Dendritic cell treated with granulocyte-macrophage colony-stimulating factor and Interleukin-4, amounts not matched to agents 40 ng/mL and 50 ng/mL, for 4 days (primary cell): ENCODE results near the gene RET.

Source experiments
- H3K27ac Mint-ChIP-seq: one replicate; pipeline ENCODE4 v1.8.0; 2022; ENCODE audit warnings: mild to moderate bottlenecking, mixed read lengths
- H3K27me3 Mint-ChIP-seq: one replicate; pipeline ENCODE4 v1.8.0; 2022; ENCODE audit warnings: mild to moderate bottlenecking, mixed read lengths
- H3K36me3 Mint-ChIP-seq: one replicate; pipeline ENCODE4 v1.8.0; 2022; ENCODE audit warnings: low read depth, mixed read lengths
- H3K4me1 Mint-ChIP-seq: one replicate; pipeline ENCODE4 v1.8.0; 2022; ENCODE audit warnings: low read depth, mixed read lengths
- H3K4me3 Mint-ChIP-seq: one replicate; pipeline ENCODE4 v1.8.0; 2022; ENCODE audit warnings: mild to moderate bottlenecking, moderate library complexity, mixed read lengths
- H3K9me3 Mint-ChIP-seq: one replicate; pipeline ENCODE4 v1.8.0; 2022; ENCODE audit warnings: mixed read lengths
- intact Hi-C: fragments of 100-400 bp; cut with micrococcal nuclease; formaldehyde crosslinking; loops from one replicate; pipeline ENCODE4 v1.15.0; 2022

The RET gene

DNA sequence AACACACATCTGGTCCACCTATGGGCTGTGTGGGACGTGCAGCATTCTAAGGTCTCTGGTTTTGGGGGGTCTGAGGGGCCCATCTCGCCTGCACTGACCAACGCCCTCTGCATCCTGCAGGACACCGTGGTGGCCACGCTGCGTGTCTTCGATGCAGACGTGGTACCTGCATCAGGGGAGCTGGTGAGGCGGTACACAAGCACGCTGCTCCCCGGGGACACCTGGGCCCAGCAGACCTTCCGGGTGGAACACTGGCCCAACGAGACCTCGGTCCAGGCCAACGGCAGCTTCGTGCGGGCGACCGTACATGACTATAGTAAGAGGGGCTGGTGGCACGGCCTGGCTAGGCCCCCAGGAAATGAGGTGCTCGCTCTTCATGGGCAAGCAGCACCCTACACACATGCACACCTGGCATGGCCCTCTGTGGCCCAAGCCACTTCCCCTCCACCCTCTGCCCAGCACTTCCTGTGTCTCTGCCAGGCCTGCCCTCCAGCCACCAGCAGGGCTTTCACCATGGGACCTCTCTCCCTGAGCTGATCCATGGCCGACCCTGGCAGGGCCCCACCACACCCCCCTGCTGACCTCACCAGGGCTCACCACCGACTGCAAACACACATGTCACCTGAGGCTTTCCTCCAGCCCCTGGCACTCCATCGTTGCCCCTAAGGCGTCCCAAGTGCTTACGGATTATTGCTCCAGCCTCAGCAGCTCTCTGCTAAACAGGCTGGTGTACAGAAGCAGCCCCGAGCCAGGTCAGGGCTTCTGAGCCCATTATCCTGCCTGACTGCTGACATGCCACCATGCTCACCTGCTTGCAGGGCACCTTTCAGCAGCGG, 29.6 kb downstream of the RET start:
- Mint-ChIP-seq H3K27me3 (peaks cover 37% of the 10 kb centered on the region), H3K4me1 (peaks cover 53% of the 10 kb centered on the region), H3K4me3 (no peak overlapping the region), H3K36me3 (no peaks in the 10 kb centered on the region), H3K9me3 (no peaks in the 10 kb centered on the region), H3K27ac (peak overlapping the region; percentile 75)
- intact Hi-C loops, result no loop called here

DNA sequence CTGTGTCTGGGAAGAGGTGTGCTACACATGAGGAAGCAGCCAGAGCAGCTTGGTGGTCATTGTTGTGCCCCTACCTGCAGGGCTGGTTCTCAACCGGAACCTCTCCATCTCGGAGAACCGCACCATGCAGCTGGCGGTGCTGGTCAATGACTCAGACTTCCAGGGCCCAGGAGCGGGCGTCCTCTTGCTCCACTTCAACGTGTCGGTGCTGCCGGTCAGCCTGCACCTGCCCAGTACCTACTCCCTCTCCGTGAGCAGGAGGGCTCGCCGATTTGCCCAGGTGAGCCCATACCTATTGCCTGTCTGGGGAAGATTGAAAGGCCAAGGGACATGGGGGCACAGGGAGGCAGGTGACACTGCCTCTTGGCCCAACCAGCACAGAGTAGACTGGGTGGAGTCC, 32.1 kb downstream of the RET start:
- H3K27me3 Mint-ChIP-seq, result peaks cover 19% of the 10 kb centered on the region
- intact Hi-C loops, result no loop called here

DNA sequence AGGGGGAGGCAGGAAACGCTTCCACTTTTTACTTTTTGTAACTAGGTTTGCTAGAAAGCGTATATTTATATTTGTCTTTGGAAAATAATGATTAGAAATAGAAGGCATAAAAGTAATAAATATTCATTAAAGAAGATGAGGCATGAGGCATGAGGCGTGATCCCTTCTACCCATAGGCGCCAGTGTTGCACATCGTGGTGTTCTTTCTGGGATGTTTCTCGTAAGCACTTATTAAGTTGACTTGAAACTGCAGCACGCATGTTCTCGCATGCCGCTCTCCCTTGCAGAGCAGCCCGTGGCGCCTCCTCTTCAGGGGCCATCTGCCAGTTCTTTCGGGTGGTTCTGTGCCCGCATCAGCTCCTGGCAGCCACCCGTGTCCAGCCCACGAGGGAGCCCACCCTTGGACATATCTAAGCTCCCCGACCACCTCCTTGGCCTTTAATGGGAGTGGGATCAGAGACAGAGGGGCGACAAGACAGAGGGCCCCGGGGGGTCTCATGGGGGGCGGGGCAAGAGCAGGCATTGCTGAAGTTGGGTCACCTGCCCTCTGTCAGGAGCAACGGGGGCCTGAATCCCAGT, 32.9 kb downstream of the RET start:
- Mint-ChIP-seq H3K9me3 (no peaks in the 10 kb centered on the region), H3K4me1 (peaks cover 53% of the 10 kb centered on the region), H3K27ac (peak overlapping the region; percentile 84), H3K27me3 (peaks cover 11% of the 10 kb centered on the region), H3K4me3 (no peak overlapping the region), H3K36me3 (no peaks in the 10 kb centered on the region)
- intact Hi-C loops, result no loop called here

More for the DNA sequence above, 32.1 kb downstream of the RET start:
- Mint-ChIP-seq H3K36me3 (no peaks in the 10 kb centered on the region), H3K4me3 (no peak overlapping the region), H3K4me1 (peaks cover 53% of the 10 kb centered on the region), H3K27ac (no peak overlapping the region), H3K9me3 (no peaks in the 10 kb centered on the region)

DNA sequence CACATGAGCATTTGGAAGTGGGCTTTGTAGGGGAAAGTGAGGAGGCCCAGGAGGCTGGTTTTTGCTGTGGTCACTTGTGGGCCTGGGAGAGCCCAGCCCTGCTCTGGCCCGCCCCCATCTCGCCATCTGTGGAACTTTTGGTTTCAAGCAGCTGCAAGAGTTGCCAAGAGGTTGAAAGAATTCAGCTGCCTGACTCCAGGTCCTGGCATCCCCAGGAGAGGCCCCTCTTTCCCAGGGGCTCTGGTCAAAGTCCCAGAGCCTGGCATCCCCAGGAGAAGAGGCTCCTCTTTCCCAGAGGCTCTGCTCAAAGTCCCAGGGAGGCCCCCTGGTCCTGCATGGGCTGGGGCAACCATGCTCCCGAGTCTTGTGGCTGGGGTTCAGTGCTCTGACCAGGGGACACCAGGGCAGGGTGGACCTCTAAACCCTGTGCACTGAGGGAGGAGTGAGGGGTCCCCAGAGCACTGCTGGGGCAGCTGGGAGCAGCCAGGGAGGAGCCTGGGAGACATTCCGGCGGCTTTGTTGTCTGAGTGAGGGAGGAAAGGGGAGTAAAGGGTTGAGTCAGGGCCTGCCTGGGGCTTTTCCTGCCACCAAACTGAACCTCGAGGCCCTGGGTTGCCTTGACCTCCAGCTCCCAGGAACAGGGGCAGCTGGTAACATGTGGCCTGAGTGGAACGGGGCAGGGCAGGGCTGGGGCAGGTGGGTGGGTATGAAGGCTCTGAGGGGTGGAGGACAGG, 33.6 kb downstream of the RET start:
- Mint-ChIP-seq H3K4me3 (no peak overlapping the region), H3K27ac (peak overlapping the region; percentile 84), H3K9me3 (no peaks in the 10 kb centered on the region), H3K4me1 (peaks cover 53% of the 10 kb centered on the region), H3K36me3 (no peaks in the 10 kb centered on the region), H3K27me3 (peaks cover 5% of the 10 kb centered on the region)
- intact Hi-C loops, result no loop called here

GRCh38 chr10:43111101-43111500, 34.2 kb downstream of the RET start:
- H3K4me3 Mint-ChIP-seq, result no peak overlapping the region
- peaks cover 5% of the 10 kb centered on the region for H3K27me3 Mint-ChIP-seq
- H3K4me1 Mint-ChIP-seq, result peaks cover 52% of the 10 kb centered on the region
- H3K36me3 Mint-ChIP-seq, result no peaks in the 10 kb centered on the region
- intact Hi-C loops, result no loop called here
- H3K9me3 Mint-ChIP-seq, result no peaks in the 10 kb centered on the region
- H3K27ac Mint-ChIP-seq, result peak overlapping the region; percentile 84

DNA sequence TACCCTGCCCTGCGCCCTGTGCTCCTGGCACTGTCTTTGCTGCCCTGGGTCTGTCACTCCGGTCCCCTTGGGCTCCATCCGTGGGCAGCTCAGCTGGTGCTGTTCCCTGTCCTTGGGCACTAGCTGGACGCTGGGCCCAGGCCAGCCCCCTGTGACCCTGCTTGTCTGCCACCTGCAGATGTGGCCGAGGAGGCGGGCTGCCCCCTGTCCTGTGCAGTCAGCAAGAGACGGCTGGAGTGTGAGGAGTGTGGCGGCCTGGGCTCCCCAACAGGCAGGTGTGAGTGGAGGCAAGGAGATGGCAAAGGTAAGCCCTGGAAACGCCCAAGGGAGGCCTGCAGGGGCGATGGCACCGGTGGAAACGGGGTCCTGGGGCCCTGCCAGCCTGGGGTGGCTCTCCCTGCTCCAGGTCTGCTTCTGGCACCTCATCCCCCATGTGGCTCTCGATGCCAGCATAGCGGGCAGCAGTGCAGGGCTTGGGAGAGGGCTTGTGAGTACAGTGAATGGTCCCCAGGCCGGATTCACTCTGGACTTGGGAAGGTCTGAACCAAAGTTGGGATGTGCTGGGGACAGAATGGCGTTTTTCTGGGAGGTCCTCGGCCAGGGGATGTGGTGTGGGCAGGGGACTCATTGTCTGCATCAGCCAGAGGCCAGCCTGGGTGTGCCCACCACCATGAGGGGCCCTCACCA, 35.2 kb downstream of the RET start:
- H3K27me3 Mint-ChIP-seq, result peaks cover 5% of the 10 kb centered on the region
- no peak overlapping the region for H3K27ac Mint-ChIP-seq
- H3K9me3 Mint-ChIP-seq, result no peaks in the 10 kb centered on the region
- intact Hi-C loops, result no loop called here
- no peak overlapping the region for H3K4me3 Mint-ChIP-seq
- H3K36me3 Mint-ChIP-seq, result no peaks in the 10 kb centered on the region
- peaks cover 44% of the 10 kb centered on the region for H3K4me1 Mint-ChIP-seq

DNA sequence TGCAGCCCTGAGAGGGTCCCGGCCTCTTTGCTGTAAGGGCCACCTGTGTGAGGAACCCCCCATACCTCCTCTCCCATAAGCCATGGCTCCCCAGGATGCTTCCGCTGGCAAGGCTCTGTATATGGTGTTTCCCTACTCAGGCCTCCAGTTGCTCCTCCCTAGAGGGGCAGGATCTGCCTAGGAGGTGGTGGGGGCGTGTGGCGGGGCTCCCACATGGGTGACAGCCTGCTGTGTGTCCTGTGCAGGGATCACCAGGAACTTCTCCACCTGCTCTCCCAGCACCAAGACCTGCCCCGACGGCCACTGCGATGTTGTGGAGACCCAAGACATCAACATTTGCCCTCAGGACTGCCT, 35.7 kb downstream of the RET start:
- H3K27me3 Mint-ChIP-seq, result peaks cover 5% of the 10 kb centered on the region
- no peak overlapping the region for H3K4me3 Mint-ChIP-seq
- H3K9me3 Mint-ChIP-seq, result no peaks in the 10 kb centered on the region
- intact Hi-C loops, result no loop called here
- peak overlapping the region; percentile 16 for H3K27ac Mint-ChIP-seq
- H3K4me1 Mint-ChIP-seq, result peaks cover 42% of the 10 kb centered on the region
- H3K36me3 Mint-ChIP-seq, result no peaks in the 10 kb centered on the region

DNA sequence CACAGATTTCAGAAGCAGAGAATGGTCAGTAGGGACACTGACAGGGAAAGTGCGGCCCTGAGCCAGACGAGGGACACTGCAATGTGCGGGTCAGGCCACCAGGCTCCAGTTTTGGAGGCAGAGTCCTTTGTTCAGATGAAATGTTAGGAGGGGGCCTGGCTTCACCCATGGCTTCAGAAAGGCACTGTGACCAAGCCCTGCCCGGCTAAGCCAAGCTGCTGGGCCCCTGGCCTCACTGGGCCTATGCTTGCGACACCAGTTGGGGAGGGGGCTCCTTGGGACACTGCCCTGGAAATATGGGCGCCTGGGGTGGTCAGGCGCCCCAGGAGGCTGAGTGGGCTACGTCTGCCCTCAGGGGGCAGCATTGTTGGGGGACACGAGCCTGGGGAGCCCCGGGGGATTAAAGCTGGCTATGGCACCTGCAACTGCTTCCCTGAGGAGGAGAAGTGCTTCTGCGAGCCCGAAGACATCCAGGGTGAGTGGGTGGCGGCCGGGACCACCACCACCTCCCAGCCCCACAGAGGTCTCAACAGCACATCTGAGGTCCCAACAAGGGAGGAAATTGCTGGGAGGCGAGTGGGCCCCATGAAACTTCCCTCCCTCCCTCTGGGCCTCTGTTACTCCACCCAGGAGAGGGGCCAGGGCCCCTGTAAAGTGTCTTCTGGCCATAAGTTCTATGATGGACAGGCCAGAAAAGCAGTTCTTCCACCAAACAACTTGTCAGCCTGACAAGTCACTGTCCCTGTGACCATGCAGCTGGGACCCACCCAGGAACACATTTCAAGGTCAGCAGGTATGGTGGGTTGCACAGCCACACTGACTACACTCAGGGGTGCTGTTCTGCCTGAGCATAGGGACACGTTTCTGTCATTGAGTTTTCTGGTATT, 36.6 kb downstream of the RET start:
- peaks cover 5% of the 10 kb centered on the region for H3K27me3 Mint-ChIP-seq
- H3K27ac Mint-ChIP-seq, result peak overlapping the region; percentile 16
- intact Hi-C loops, result no loop called here
- no peak overlapping the region for H3K4me3 Mint-ChIP-seq
- H3K9me3 Mint-ChIP-seq, result no peaks in the 10 kb centered on the region
- peaks cover 49% of the 10 kb centered on the region for H3K4me1 Mint-ChIP-seq
- H3K36me3 Mint-ChIP-seq, result no peaks in the 10 kb centered on the region

- Mint-ChIP-seq H3K27ac (peak overlapping the region; percentile 0), H3K4me1 (peaks cover 49% of the 10 kb centered on the region), H3K27me3 (peaks cover 7% of the 10 kb centered on the region), H3K36me3 (no peaks in the 10 kb centered on the region), H3K4me3 (no peak overlapping the region), H3K9me3 (no peaks in the 10 kb centered on the region)
- intact Hi-C loops, result no loop called here
Observed at GRCh38 chr10:43114088-43114742, 37.3 kb downstream of the RET start.

- no peaks in the 10 kb centered on the region for H3K9me3 Mint-ChIP-seq
- H3K27me3 Mint-ChIP-seq, result peaks cover 7% of the 10 kb centered on the region
- H3K4me3 Mint-ChIP-seq, result no peak overlapping the region
- H3K27ac Mint-ChIP-seq, result peak overlapping the region; percentile 0
- intact Hi-C loops, result no loop called here
- no peaks in the 10 kb centered on the region for H3K36me3 Mint-ChIP-seq
- H3K4me1 Mint-ChIP-seq, result peaks cover 49% of the 10 kb centered on the region
Observed at GRCh38 chr10:43114743-43115611, 38.1 kb downstream of the RET start.

DNA sequence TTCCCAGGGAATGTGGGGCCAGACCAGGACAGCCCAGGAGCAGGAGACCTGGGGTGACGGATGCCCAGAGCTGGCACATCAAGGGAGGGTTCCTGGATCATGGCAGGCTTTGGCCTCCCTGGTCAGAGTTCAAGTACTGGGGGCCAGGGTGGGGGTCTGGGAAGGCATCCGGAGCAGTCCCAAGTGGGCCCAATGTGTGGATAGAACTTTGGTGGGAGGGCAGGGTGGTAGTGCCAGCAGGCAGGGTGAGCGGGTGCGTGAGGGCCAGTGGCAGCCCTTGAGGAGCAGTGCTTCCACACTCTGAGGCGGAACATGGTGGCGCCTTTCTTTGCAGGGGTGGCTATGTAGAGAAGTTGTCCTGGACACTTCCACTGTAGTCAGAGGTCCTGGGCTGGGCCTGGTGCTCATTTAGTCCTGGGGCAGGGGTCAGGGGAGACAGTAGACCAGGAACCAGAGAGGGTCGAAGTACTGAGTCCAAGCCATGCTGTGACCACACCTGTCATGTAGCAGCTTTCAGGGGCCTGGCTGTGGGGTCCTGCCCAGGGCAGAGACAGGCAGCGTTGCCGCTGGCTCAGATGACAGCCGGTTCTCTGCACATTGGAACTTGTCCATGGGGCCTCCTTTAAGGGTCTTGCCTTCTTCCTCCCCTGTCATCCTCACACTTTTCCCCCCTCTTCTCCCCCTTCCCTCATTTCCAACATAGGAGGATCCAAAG, 39.2 kb downstream of the RET start:
- intact Hi-C loops, result no loop called here
- Mint-ChIP-seq H3K36me3 (no peaks in the 10 kb centered on the region), H3K27ac (peak overlapping the region; percentile 35), H3K27me3 (peaks cover 5% of the 10 kb centered on the region), H3K9me3 (no peaks in the 10 kb centered on the region), H3K4me1 (peaks cover 50% of the 10 kb centered on the region), H3K4me3 (no peak overlapping the region)

GRCh38 chr10:43116596-43116995, 39.7 kb downstream of the RET start:
- Mint-ChIP-seq H3K27me3 (peaks cover 5% of the 10 kb centered on the region), H3K36me3 (no peaks in the 10 kb centered on the region), H3K4me1 (peaks cover 56% of the 10 kb centered on the region), H3K27ac (peak overlapping the region; percentile 35), H3K9me3 (no peaks in the 10 kb centered on the region), H3K4me3 (no peak overlapping the region)
- intact Hi-C loops, result no loop called here
